Neural progenitor cell (in vitro differentiated cells): ENCODE data around the gene HOXC13.

Source experiments
- EZH2 ChIP-seq: fragments of 200-600 bp; sonication (generic); IDR thresholded peaks from 2 replicates; pipeline ENCODE4 v1.6.1; 2017; ENCODE audit warnings: antibody characterized with exemption, mild to moderate bottlenecking, moderate library complexity
- TF ChIP-seq, protein P1 (sequence below): fragments of 200-600 bp; sonication (generic); IDR thresholded peaks from 2 replicates; pipeline ENCODE4 v1.5.1; 2017; ENCODE audit warnings: antibody characterized with exemption, mild to moderate bottlenecking

DNA sequence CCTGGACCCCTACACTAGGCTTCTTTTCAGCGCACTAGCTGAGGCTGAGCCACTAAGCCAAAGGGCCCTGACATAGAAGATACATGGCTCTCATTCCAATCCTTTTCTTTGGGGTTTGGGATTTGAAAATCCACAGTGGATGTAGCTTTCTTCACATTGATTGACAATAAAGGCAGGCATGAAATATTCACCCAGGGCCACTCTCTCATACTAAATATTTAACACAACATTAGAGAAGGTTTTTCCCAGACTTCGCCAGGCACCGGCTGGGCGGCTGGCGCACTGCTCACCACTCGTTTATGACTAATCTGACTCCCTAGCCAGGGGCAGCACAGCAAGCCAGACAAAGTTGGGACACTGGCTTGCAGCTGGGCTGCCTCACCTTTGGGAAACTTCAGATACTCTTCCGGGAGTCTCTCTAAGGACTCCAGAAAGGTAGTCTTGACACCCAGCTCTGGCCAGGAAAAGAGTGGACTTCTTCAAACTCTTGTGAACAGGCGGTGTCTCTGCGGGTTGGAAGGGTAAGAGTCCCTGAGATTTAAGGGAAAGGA lies 33.6 kb downstream of the HOXC13 start:
- TF ChIP-seq, protein P1, sequence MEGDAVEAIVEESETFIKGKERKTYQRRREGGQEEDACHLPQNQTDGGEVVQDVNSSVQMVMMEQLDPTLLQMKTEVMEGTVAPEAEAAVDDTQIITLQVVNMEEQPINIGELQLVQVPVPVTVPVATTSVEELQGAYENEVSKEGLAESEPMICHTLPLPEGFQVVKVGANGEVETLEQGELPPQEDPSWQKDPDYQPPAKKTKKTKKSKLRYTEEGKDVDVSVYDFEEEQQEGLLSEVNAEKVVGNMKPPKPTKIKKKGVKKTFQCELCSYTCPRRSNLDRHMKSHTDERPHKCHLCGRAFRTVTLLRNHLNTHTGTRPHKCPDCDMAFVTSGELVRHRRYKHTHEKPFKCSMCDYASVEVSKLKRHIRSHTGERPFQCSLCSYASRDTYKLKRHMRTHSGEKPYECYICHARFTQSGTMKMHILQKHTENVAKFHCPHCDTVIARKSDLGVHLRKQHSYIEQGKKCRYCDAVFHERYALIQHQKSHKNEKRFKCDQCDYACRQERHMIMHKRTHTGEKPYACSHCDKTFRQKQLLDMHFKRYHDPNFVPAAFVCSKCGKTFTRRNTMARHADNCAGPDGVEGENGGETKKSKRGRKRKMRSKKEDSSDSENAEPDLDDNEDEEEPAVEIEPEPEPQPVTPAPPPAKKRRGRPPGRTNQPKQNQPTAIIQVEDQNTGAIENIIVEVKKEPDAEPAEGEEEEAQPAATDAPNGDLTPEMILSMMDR = no peak
- no peak for TF ChIP-seq EZH2
